Endothelial cell of umbilical vein (primary cell): ENCODE measurements around the gene CECR2. TPM values are rescaled to one million over a fixed set of nuclear protein-coding genes. Genes with fewer than 3 reads are reported as not detected.

Experiments
- BruUV-seq: library from RNA; stranded (reverse); fragments of 400-500 nt; replicated peaks from 2 replicates; lab custom pipeline; 2021; lab: Mats Ljungman, UMichigan
- CTCF ChIA-PET: fragments of 300-600, 350-600 bp; sonication (Branson Sonifier 250); formaldehyde crosslinking; loops from one replicate; lab custom pipeline; 2021; ENCODE audit warnings: antibody characterized with exemption, inconsistent platforms; lab: Charles Lee
- POLR2A ChIA-PET: fragments of 300-600, 350-600 bp; sonication (Branson Sonifier 250); formaldehyde crosslinking; loops from one replicate; lab custom pipeline; 2021; ENCODE audit warnings: antibody characterized with exemption, inconsistent platforms; lab: Charles Lee
- DNase-seq: peaks from one replicate; pipeline ENCODE4 v3.0.0-alpha.2; 2011; ENCODE audit warnings: low read depth, low spot score
- FAIRE-seq: peaks from 2 replicates; lab custom pipeline; 2011; peaks lifted over from hg19 to GRCh38; lab: Jason Lieb, UNC
- H2AFZ ChIP-seq: 2 replicates; pipeline ENCODE4 v1.6.0; 2012; ENCODE audit warnings: low read depth, low read length, control low read depth, inconsistent platforms
- H3K27ac ChIP-seq: 2 replicates; pipeline ENCODE4 v1.5.1; 2011; ENCODE audit warnings: low read depth, mild to moderate bottlenecking, control low read depth, low read length, moderate library complexity; ENCODE audit not compliant: insufficient read depth
- H3K27me3 ChIP-seq, 2 experiments: 2 replicates each; pipeline versions ENCODE4 v1.6.0 to v1.6.1; 2011; ENCODE audit warnings: low read length in 2 of 2, mixed read lengths in 1 of 2; ENCODE audit not compliant: control insufficient read depth in 2 of 2, insufficient read depth in 2 of 2
- H3K36me3 ChIP-seq, 2 experiments: 2 replicates in 1 of 2; 3 replicates in 1 of 2; pipeline ENCODE4 v1.5.1; 2011; ENCODE audit warnings: low read length in 2 of 2, mild to moderate bottlenecking in 1 of 2, moderate library complexity in 1 of 2; ENCODE audit not compliant: control insufficient read depth in 2 of 2, insufficient read depth in 2 of 2; ENCODE audit errors: extremely low read depth in 1 of 2
- H3K4me1 ChIP-seq: 3 replicates; pipeline ENCODE4 v1.5.1; 2011; ENCODE audit warnings: mild to moderate bottlenecking, low read length; ENCODE audit not compliant: control insufficient read depth, insufficient read depth; ENCODE audit errors: extremely low read depth
- H3K4me2 ChIP-seq: 2 replicates; pipeline ENCODE4 v1.6.1; 2011; ENCODE audit warnings: low read length, control low read depth, mixed read lengths; ENCODE audit not compliant: insufficient read depth
- H3K4me3 ChIP-seq, 3 experiments: fragments of 200-600 bp in 1 of 3; sonication (generic), shearing (Covaris generic) in 1 of 3; replicated peaks in 1 of 3; 2 replicates each; pipeline ENCODE4 v1.5.1; 2011 to 2016; ENCODE audit warnings: control low read depth in 3 of 3, low read length in 3 of 3, mild to moderate bottlenecking in 2 of 3, inconsistent platforms in 1 of 3, low read depth in 1 of 3, moderate library complexity in 1 of 3; ENCODE audit not compliant: insufficient read depth in 1 of 3
- H3K79me2 ChIP-seq: 2 replicates; pipeline ENCODE4 v1.6.0; 2012; ENCODE audit warnings: low read length, inconsistent platforms; ENCODE audit not compliant: control insufficient read depth, insufficient read depth
- H3K9ac ChIP-seq: replicated peaks from 2 replicates; pipeline ENCODE3; 2011; ENCODE audit warnings: low read length, control low read depth; ENCODE audit not compliant: insufficient read depth; ENCODE audit errors: extremely low read depth
- H3K9me1 ChIP-seq: replicated peaks from 3 replicates; pipeline ENCODE4 v1.6.0; 2011; ENCODE audit warnings: mild to moderate bottlenecking, low read length; ENCODE audit not compliant: control insufficient read depth, insufficient read depth; ENCODE audit errors: extremely low read depth
- H3K9me3 ChIP-seq: replicated peaks from 2 replicates; pipeline ENCODE4 v1.5.1; 2012; ENCODE audit warnings: low read length, inconsistent platforms; ENCODE audit not compliant: control insufficient read depth, insufficient read depth
- H4K20me1 ChIP-seq: replicated peaks from 2 replicates; pipeline ENCODE3; 2011; ENCODE audit warnings: mild to moderate bottlenecking, low read length; ENCODE audit not compliant: control insufficient read depth, insufficient read depth; ENCODE audit errors: extremely low read depth
- EZH2 ChIP-seq: IDR thresholded peaks from 2 replicates; pipeline ENCODE4 v1.6.1; 2012; ENCODE audit warnings: borderline replicate concordance, low read depth, mild to moderate bottlenecking, moderate library complexity, low read length, inconsistent platforms; ENCODE audit not compliant: severe bottlenecking
- FOS ChIP-seq: IDR thresholded peaks from 2 replicates; pipeline ENCODE4 v1.6.1; 2011; ENCODE audit warnings: mild to moderate bottlenecking, low read length, moderate library complexity, borderline replicate concordance; ENCODE audit not compliant: insufficient read depth
- GATA2 ChIP-seq: IDR thresholded peaks from 2 replicates; pipeline ENCODE4 v1.7.0; 2011; ENCODE audit warnings: low read depth, mild to moderate bottlenecking, moderate library complexity, mixed read lengths, low read length; ENCODE audit not compliant: insufficient read length, insufficient read depth
- JUN ChIP-seq: IDR thresholded peaks from 2 replicates; pipeline ENCODE4 v1.6.1; 2011; ENCODE audit warnings: borderline replicate concordance, low read depth; ENCODE audit not compliant: insufficient read length, insufficient read depth
- MAX ChIP-seq: IDR thresholded peaks from 2 replicates; pipeline ENCODE4 v1.6.1; 2011; ENCODE audit not compliant: insufficient read depth, insufficient read length
- MYC ChIP-seq: IDR thresholded peaks from one replicate; pipeline ENCODE4 v1.6.1; 2011; ENCODE audit warnings: mild to moderate bottlenecking, low read depth, low read length
- POLR2A ChIP-seq: IDR thresholded peaks from 2 replicates; pipeline ENCODE4 v1.6.1; 2012; ENCODE audit warnings: low read depth, mild to moderate bottlenecking, control low read depth, low read length
- POLR2AphosphoS5 ChIP-seq: IDR thresholded peaks from 2 replicates; pipeline ENCODE4 v1.6.1; 2012; ENCODE audit warnings: low read depth, mild to moderate bottlenecking, control low read depth, low read length, moderate library complexity; ENCODE audit not compliant: insufficient read depth
- dilution Hi-C: fragments of 300-500 bp; cut with MboI; formaldehyde crosslinking; loops from one replicate; pipeline ENCODE4 v1.15.0; 2019; ENCODE audit warnings: low sequenced_read_pairs; ENCODE audit not compliant: extremely low pct_ligation_motif_present
- intact Hi-C: fragments of 100-400 bp; cut with micrococcal nuclease; formaldehyde crosslinking; loops from one replicate; pipeline ENCODE4 v1.10.0; 2022
- polyA plus RNA-seq, 4 experiments: library from polyadenylated mRNA; depleted of rRNA in 3 of 4; stranded (reverse) in 3 of 4; unstranded in 1 of 4; fragments of >200 nt; gene quantifications; 2 replicates each; pipeline versions ENCODE4 v1.2.1 to v1.2.3, GENCODE V29; 2011 to 2012; ENCODE audit warnings: missing spikeins in 1 of 4
- total RNA-seq: library from RNA; stranded (reverse); gene quantifications from 2 replicates; pipeline ENCODE4 v1.2.3, GENCODE V29; 2021
- TF ChIP-seq, protein P1 (sequence below), 2 donors: IDR thresholded peaks; 1 replicate in 1 of 2; 2 replicates in 1 of 2; pipeline ENCODE4 v1.5.1; 2011; ENCODE audit warnings: low read length in 2 of 2, mild to moderate bottlenecking in 2 of 2, moderate library complexity in 2 of 2, control low read depth in 1 of 2, inconsistent platforms in 1 of 2, low read depth in 1 of 2; ENCODE audit not compliant: insufficient read depth in 1 of 2; ENCODE audit errors: extremely low read depth in 1 of 2

Gene CECR2
- total and polyA plus RNA-seq, 2 donors (not counting 3 experiments of a cell fraction or from before 2014, with no cell fraction given), result 0.01 TPM; not detected in 1

DNA sequence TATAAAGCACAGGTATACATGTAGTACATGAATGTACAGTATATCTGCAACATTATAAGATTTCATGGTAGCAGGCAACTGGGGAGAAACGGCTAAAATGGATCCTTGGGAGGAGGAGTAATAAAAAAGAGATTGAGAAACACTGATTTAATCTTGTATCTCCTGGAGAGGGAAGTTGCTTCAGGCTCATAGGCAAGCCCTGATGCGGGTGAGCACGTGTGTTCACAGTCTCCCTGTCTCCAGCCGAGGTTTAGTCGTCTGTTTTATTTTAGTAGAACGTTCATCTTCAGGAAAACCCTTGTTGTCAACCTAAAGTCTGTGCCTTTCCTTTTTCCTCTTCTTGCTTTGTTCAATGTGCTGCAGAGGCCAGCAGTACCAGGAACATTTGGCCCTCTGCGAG lies 172.2 kb downstream of the CECR2 start:
- Histone ChIP-seq H3K36me3 (no peaks in the 10 kb centered on the region), H3K4me1 (no peaks in the 10 kb centered on the region), H2AFZ (no peak overlapping the region), H4K20me1 (no peaks in the 10 kb centered on the region), H3K4me3 (no peak overlapping the region), H3K4me2 (no peak overlapping the region), H3K27me3 (peaks cover 0 to 2% of the 10 kb centered on the region in 2 experiments), H3K27ac (no peak overlapping the region), H3K9me1 (no peaks in the 10 kb centered on the region), H3K9ac (no peak overlapping the region), H3K79me2 (no peaks in the 10 kb centered on the region), H3K9me3 (no peaks in the 10 kb centered on the region)
- no peak for TF ChIP-seq GATA2
- TF ChIP-seq FOS, result no peak
- TF ChIP-seq, protein P1, sequence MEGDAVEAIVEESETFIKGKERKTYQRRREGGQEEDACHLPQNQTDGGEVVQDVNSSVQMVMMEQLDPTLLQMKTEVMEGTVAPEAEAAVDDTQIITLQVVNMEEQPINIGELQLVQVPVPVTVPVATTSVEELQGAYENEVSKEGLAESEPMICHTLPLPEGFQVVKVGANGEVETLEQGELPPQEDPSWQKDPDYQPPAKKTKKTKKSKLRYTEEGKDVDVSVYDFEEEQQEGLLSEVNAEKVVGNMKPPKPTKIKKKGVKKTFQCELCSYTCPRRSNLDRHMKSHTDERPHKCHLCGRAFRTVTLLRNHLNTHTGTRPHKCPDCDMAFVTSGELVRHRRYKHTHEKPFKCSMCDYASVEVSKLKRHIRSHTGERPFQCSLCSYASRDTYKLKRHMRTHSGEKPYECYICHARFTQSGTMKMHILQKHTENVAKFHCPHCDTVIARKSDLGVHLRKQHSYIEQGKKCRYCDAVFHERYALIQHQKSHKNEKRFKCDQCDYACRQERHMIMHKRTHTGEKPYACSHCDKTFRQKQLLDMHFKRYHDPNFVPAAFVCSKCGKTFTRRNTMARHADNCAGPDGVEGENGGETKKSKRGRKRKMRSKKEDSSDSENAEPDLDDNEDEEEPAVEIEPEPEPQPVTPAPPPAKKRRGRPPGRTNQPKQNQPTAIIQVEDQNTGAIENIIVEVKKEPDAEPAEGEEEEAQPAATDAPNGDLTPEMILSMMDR (IDR thresholded peaks at IDR 0.05; ENCODE audit: extremely low read depth in 1 of 2, insufficient read depth in 1 of 2, low read depth in 1 of 2, low read length in 2 of 2), result no peak
- TF ChIP-seq MYC, result no peak
- TF ChIP-seq POLR2A, result no peak
- TF ChIP-seq POLR2AphosphoS5, result no peak
- no peak for TF ChIP-seq EZH2
- no peak for TF ChIP-seq MAX
- TF ChIP-seq JUN, result no peak
- ChIA-PET CTCF (no interaction called here), POLR2A (no interaction called here)
- BruUV-seq, result no TSS peak
- dilution Hi-C loops (no loop called here), intact Hi-C loops (no loop called here)
- no peak for FAIRE-seq
- DNase-seq, result no peak
